ENCODE measurements around the gene KPNA6. TPM values are rescaled to one million over a fixed set of nuclear protein-coding genes. Genes with fewer than 3 reads are reported as not detected.

Gene KPNA6
- total RNA-seq, 2 experiments from 2014 or later = 19.5 to 36.3 TPM

GRCh38 chr1:32208469-32208868, 100.6 kb downstream of the KPNA6 start:
- Histone ChIP-seq H3K4me3 (ENCODE audit: low read depth, low read length, poor library complexity, severe bottlenecking) (no peak overlapping the region), H3K79me2 (ENCODE audit: insufficient read depth, low read depth, low read length) (no peaks in the 10 kb centered on the region), H2AFZ (ENCODE audit: low read length) (no peak overlapping the region), H3K4me2 (ENCODE audit: low read length) (peak overlapping the region; percentile 32; the same call in 1 of the 2 replicates), H3K4me1 (ENCODE audit: insufficient read depth, low read length, poor library complexity, severe bottlenecking) (peaks cover 24% of the 10 kb centered on the region), H3K27ac (ENCODE audit: low read depth, low read length, poor library complexity, severe bottlenecking) (no peak overlapping the region), H3K36me3 (ENCODE audit: insufficient read depth, low read length) (peaks cover 16% of the 10 kb centered on the region), H3K9me3 (ENCODE audit: low read length) (no peaks in the 10 kb centered on the region), H3K9me2 (ENCODE audit: insufficient read depth, low read length) (no peaks in the 10 kb centered on the region), H4K20me1 (ENCODE audit: insufficient read depth, low read length) (no peaks in the 10 kb centered on the region)
- BruUV-seq (replicated peaks) = TSS peak; percentile 13
- no peak for DNase-seq (ENCODE audit: low spot score)
- intact Hi-C loops (cut with micrococcal nuclease; ENCODE audit: unreplicated experiment) = no loop called here
- TF ChIP-seq EZH2phosphoT487 (IDR thresholded peaks at IDR 0.05; ENCODE audit: borderline replicate concordance, low read depth, low read length) (no peak), CTCF (conservative IDR thresholded peaks at IDR 0.05; ENCODE audit: low read length) (no peak)
- ChIA-PET CTCF (ENCODE audit: unreplicated experiment) (no interaction called here), POLR2A (no interaction called here)

- ChIA-PET CTCF (ENCODE audit: unreplicated experiment) (interaction anchor here (0.6 kb wide), 1 partner anchor 42 kb away, joined by 3 read pairs; the partner anchor contains the start of gene LCK), POLR2A (no interaction called here)
- Histone ChIP-seq H4K20me1 (ENCODE audit: insufficient read depth, low read length) (no peaks in the 10 kb centered on the region), H3K36me3 (ENCODE audit: insufficient read depth, low read length) (peaks cover 16% of the 10 kb centered on the region), H2AFZ (ENCODE audit: low read length) (no peak within 1 kb of the TSS), H3K4me2 (ENCODE audit: low read length) (peak within 1 kb of the TSS; percentile 32), H3K9me2 (ENCODE audit: insufficient read depth, low read length) (no peaks in the 10 kb centered on the region), H3K9me3 (ENCODE audit: low read length) (no peaks in the 10 kb centered on the region), H3K79me2 (ENCODE audit: insufficient read depth, low read depth, low read length) (no peaks in the 10 kb centered on the region), H3K4me1 (ENCODE audit: insufficient read depth, low read length, poor library complexity, severe bottlenecking) (peaks cover 24% of the 10 kb centered on the region), H3K4me3 (ENCODE audit: low read depth, low read length, poor library complexity, severe bottlenecking) (no peak within 1 kb of the TSS), H3K27ac (ENCODE audit: low read depth, low read length, poor library complexity, severe bottlenecking) (no peak within 1 kb of the TSS)
- TF ChIP-seq CTCF (conservative IDR thresholded peaks at IDR 0.05; ENCODE audit: low read length) (no peak), EZH2phosphoT487 (IDR thresholded peaks at IDR 0.05; ENCODE audit: borderline replicate concordance, low read depth, low read length) (no peak)
- no peak for DNase-seq (ENCODE audit: low spot score)
- BruUV-seq (replicated peaks) = no TSS peak
- intact Hi-C loops (cut with micrococcal nuclease; ENCODE audit: unreplicated experiment) = no loop called here
Measured at GRCh38 chr1:32208891-32209328, 101.1 kb downstream of the KPNA6 start, which contains the start of gene DCDC2B. Gene DCDC2B (plus strand): TSS chr1:32209089. CDS start chr1:32209094, 5 bp downstream.
